Keratinocyte (primary cell): ENCODE measurements around the gene FBXL14. TPM values are rescaled to one million over a fixed set of nuclear protein-coding genes. Genes with fewer than 3 reads are reported as not detected.

ENCODE experiments used
- DNase-seq: peaks from one replicate; pipeline ENCODE4 v3.0.0-alpha.2; 2011; ENCODE audit warnings: low read depth, missing footprints, low spot score
- FAIRE-seq: peaks from 2 replicates; lab custom pipeline; 2011; peaks lifted over from hg19 to GRCh38; lab: Jason Lieb, UNC
- H2AFZ ChIP-seq: 2 replicates; pipeline ENCODE4 v1.6.0; 2012; ENCODE audit warnings: low read length, control low read depth, inconsistent platforms; ENCODE audit not compliant: control insufficient read depth
- H3K27ac ChIP-seq: 2 replicates; pipeline ENCODE4 v1.5.1; 2011; ENCODE audit warnings: low read length; ENCODE audit not compliant: control insufficient read depth, insufficient read depth
- H3K27me3 ChIP-seq: 3 replicates; pipeline ENCODE4 v1.6.0; 2011; ENCODE audit warnings: low read length; ENCODE audit not compliant: control insufficient read depth, insufficient read depth; ENCODE audit errors: extremely low read depth
- H3K36me3 ChIP-seq, 2 experiments: 2 replicates in 1 of 2; 3 replicates in 1 of 2; pipeline ENCODE4 v1.5.1; 2011; ENCODE audit warnings: low read length in 2 of 2, mild to moderate bottlenecking in 1 of 2; ENCODE audit not compliant: control insufficient read depth in 2 of 2, insufficient read depth in 2 of 2; ENCODE audit errors: extremely low read depth in 1 of 2
- H3K4me1 ChIP-seq: 3 replicates; pipeline ENCODE4 v1.5.1; 2011; ENCODE audit warnings: low read length; ENCODE audit not compliant: control insufficient read depth, insufficient read depth; ENCODE audit errors: extremely low read depth
- H3K4me2 ChIP-seq: 3 replicates; pipeline ENCODE4 v1.6.0; 2011; ENCODE audit warnings: low read depth, low read length; ENCODE audit not compliant: control insufficient read depth, insufficient read depth; ENCODE audit errors: extremely low read depth
- H3K4me3 ChIP-seq, 3 experiments: fragments of 200-600 bp in 1 of 3; sonication (generic) in 1 of 3; 2 replicates in 2 of 3; 3 replicates in 1 of 3; pipeline ENCODE4 v1.5.1; 2011 to 2016; ENCODE audit warnings: low read length in 3 of 3, mild to moderate bottlenecking in 3 of 3, control low read depth in 2 of 3, inconsistent platforms in 1 of 3, low read depth in 1 of 3, mixed read lengths in 1 of 3, mixed run types in 1 of 3, moderate library complexity in 1 of 3; ENCODE audit not compliant: control insufficient read depth in 2 of 3, insufficient read depth in 2 of 3; ENCODE audit errors: extremely low read depth in 1 of 3
- H3K79me2 ChIP-seq: 2 replicates; pipeline ENCODE4 v1.6.0; 2012; ENCODE audit warnings: low read length; ENCODE audit not compliant: control insufficient read depth, insufficient read depth
- H3K9ac ChIP-seq: 3 replicates; pipeline ENCODE4 v1.6.0; 2011; ENCODE audit warnings: low read length; ENCODE audit not compliant: control insufficient read depth, insufficient read depth; ENCODE audit errors: extremely low read depth
- H3K9me1 ChIP-seq: 3 replicates; pipeline ENCODE4 v1.6.0; 2011; ENCODE audit warnings: low read length; ENCODE audit not compliant: control insufficient read depth, insufficient read depth; ENCODE audit errors: extremely low read depth
- H3K9me3 ChIP-seq: 2 replicates; pipeline ENCODE4 v1.5.1; 2012; ENCODE audit warnings: low read depth, low read length; ENCODE audit not compliant: control insufficient read depth
- H4K20me1 ChIP-seq: 3 replicates; pipeline ENCODE4 v1.6.0; 2011; ENCODE audit warnings: low read length; ENCODE audit not compliant: control insufficient read depth, insufficient read depth; ENCODE audit errors: extremely low read depth
- EZH2 ChIP-seq: IDR thresholded peaks from one replicate; pipeline ENCODE4 v1.6.1; 2012; ENCODE audit warnings: inconsistent platforms, mild to moderate bottlenecking, low read length, moderate library complexity
- dilution Hi-C: fragments of 300-500 bp; cut with MboI; formaldehyde crosslinking; loops from one replicate; pipeline ENCODE4 v1.7.0; 2020; ENCODE audit warnings: low sequenced_read_pairs; ENCODE audit not compliant: extremely low pct_ligation_motif_present
- polyA plus RNA-seq, 5 experiments: library from polyadenylated mRNA; depleted of rRNA in 3 of 5; stranded (reverse) in 3 of 5; stranded (forward) in 1 of 5; unstranded in 1 of 5; fragments of >200 nt; gene quantifications; 1 replicate in 1 of 5; 2 replicates in 3 of 5; 3 replicates in 1 of 5; pipeline versions ENCODE4 v1.2.1 to v1.2.3, GENCODE V29; 2011 to 2012; ENCODE audit warnings: missing spikeins in 2 of 5, low read depth in 1 of 5, low replicate concordance in 1 of 5
- TF ChIP-seq, protein P1 (sequence below), 3 experiments: IDR thresholded peaks in 1 of 3; conservative IDR thresholded peaks in 1 of 3; optimal IDR thresholded peaks in 1 of 3; 2 replicates in 2 of 3; 3 replicates in 1 of 3; pipeline versions ENCODE3 to v1.5.1; 2011; ENCODE audit warnings: low read length in 3 of 3, mild to moderate bottlenecking in 3 of 3, moderate library complexity in 2 of 3, control low read depth in 1 of 3, inconsistent platforms in 1 of 3; ENCODE audit not compliant: insufficient read depth in 2 of 3; ENCODE audit errors: extremely low read depth in 1 of 3

The FBXL14 gene
- polyA plus RNA-seq, 1 donor (not counting 4 experiments of a cell fraction or from before 2014, with no cell fraction given), result 1.8 TPM

- peak overlapping the region; percentile 22 for H2AFZ ChIP-seq
- H3K4me2 ChIP-seq, result peak overlapping the region; percentile 74
- H3K9me1 ChIP-seq, result no peaks in the 10 kb centered on the region
- no peak for DNase-seq
- H3K27ac ChIP-seq, result no peak overlapping the region
- peaks cover 7% of the 10 kb centered on the region for H4K20me1 ChIP-seq
- H3K4me3 ChIP-seq, result peak overlapping the region; percentile 22 to 61 (median 43)
- TF ChIP-seq, protein P1, sequence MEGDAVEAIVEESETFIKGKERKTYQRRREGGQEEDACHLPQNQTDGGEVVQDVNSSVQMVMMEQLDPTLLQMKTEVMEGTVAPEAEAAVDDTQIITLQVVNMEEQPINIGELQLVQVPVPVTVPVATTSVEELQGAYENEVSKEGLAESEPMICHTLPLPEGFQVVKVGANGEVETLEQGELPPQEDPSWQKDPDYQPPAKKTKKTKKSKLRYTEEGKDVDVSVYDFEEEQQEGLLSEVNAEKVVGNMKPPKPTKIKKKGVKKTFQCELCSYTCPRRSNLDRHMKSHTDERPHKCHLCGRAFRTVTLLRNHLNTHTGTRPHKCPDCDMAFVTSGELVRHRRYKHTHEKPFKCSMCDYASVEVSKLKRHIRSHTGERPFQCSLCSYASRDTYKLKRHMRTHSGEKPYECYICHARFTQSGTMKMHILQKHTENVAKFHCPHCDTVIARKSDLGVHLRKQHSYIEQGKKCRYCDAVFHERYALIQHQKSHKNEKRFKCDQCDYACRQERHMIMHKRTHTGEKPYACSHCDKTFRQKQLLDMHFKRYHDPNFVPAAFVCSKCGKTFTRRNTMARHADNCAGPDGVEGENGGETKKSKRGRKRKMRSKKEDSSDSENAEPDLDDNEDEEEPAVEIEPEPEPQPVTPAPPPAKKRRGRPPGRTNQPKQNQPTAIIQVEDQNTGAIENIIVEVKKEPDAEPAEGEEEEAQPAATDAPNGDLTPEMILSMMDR (optimal IDR thresholded peaks at IDR 0.05 in 1 of 3, IDR thresholded peaks at IDR 0.05 in 1 of 3, conservative IDR thresholded peaks at IDR 0.05 in 1 of 3; ENCODE audit: extremely low read depth in 1 of 3, insufficient read depth in 2 of 3, low read length in 3 of 3), result no peak
- TF ChIP-seq EZH2, result no peak
- no peaks in the 10 kb centered on the region for H3K36me3 ChIP-seq
- peaks cover 31% of the 10 kb centered on the region for H3K4me1 ChIP-seq
- H3K9me3 ChIP-seq, result no peaks in the 10 kb centered on the region
- H3K27me3 ChIP-seq, result peaks cover 23% of the 10 kb centered on the region
- peak overlapping the region; percentile 63 for H3K9ac ChIP-seq
- peaks cover 39% of the 10 kb centered on the region for H3K79me2 ChIP-seq
- no peak for FAIRE-seq
- dilution Hi-C loops, result no loop called here
These were observed 64.4 kb downstream of the FBXL14 start for GRCh38 chr12:1529862-1530591.

DNA sequence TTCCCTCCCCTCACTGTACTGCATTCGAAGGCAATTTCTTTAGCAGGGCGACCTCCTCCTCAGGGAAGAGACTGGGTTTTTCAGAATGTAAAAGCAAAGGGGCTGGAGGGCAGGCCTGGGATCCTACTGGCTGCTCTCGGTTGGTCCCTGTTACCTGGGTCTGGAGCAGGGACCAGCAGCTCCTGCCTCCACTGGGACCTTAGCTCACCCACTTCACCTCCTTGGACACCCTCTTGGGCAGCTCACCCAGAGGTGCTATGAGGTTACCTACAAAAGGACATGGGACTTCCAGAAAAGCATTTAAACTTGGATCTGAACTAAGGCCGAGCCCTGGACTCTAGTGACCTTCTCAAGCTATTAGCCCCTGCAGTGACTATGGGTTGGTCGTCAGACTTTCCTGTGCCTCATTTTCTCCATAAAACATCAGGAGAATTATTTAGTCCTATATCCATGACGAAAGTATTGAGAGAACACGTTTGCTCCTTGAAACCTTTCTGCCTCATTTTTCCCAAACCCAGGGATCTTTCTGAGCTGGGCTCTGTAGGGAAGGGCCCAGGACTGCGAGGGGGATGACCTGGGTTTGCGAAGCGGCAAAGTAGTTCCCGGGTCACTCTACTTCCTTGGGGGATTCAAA is 65.0 kb downstream of the FBXL14 start:
- no peak for TF ChIP-seq EZH2
- TF ChIP-seq, protein P1 (optimal IDR thresholded peaks at IDR 0.05 in 1 of 3, IDR thresholded peaks at IDR 0.05 in 1 of 3, conservative IDR thresholded peaks at IDR 0.05 in 1 of 3; ENCODE audit: extremely low read depth in 1 of 3, insufficient read depth in 2 of 3, low read length in 3 of 3), result no peak
- Histone ChIP-seq H3K27me3 (peaks cover 23% of the 10 kb centered on the region), H3K79me2 (peaks cover 32% of the 10 kb centered on the region), H4K20me1 (peaks cover 7% of the 10 kb centered on the region), H3K9ac (peak overlapping the region; percentile 63), H3K9me1 (no peaks in the 10 kb centered on the region), H3K27ac (no peak overlapping the region), H3K9me3 (no peaks in the 10 kb centered on the region), H3K4me2 (peak overlapping the region; percentile 74), H3K4me3 (peak overlapping the region in 1 of 3 experiments; percentile 61), H3K36me3 (no peaks in the 10 kb centered on the region), H3K4me1 (peaks cover 31% of the 10 kb centered on the region), H2AFZ (peak overlapping the region; percentile 22)
- dilution Hi-C loops, result no loop called here
- no peak for DNase-seq
- peak; percentile 39 for FAIRE-seq
